Sigmoid colon (tissue), 4 donors: ENCODE results near the gene PHF1.

Experiments
- CTCF ChIP-seq, 4 experiments: fragments of 450-650 bp in 3 of 4; fragments of 200-600 bp in 1 of 4; IDR thresholded peaks; one replicate each; pipeline ENCODE4 v1.5.1; 2016 to 2019; ENCODE audit warnings: antibody characterized with exemption in 4 of 4, mild to moderate bottlenecking in 3 of 4, moderate library complexity in 2 of 4
- EP300 ChIP-seq, 4 donors: sonication (generic); formaldehyde crosslinking; IDR thresholded peaks; one replicate each; pipeline ENCODE4 v1.6.1; 2017; ENCODE audit warnings: antibody characterized with exemption in 4 of 4
- POLR2A ChIP-seq, 2 donors: fragments of 450-650 bp; IDR thresholded peaks; one replicate each; pipeline ENCODE4 v1.6.1; 2016; ENCODE audit warnings: antibody characterized with exemption in 2 of 2, mild to moderate bottlenecking in 2 of 2, moderate library complexity in 2 of 2
- POLR2AphosphoS5 ChIP-seq, 4 donors: sonication (generic); formaldehyde crosslinking; IDR thresholded peaks; one replicate each; pipeline ENCODE4 v1.6.1; 2017; ENCODE audit warnings: antibody characterized with exemption in 4 of 4

- no peak for TF ChIP-seq CTCF (IDR thresholded peaks at IDR 0.05)
- TF ChIP-seq POLR2AphosphoS5 (IDR thresholded peaks at IDR 0.05): no peak
- no peak for TF ChIP-seq POLR2A (IDR thresholded peaks at IDR 0.05)
- TF ChIP-seq EP300 (IDR thresholded peaks at IDR 0.05): no peak
Measured at GRCh38 chr6:33446356-33446755, 35.5 kb downstream of the PHF1 start.
